Measurements from ENCODE around the gene RPL22. TPM values are rescaled to one million over a fixed set of nuclear protein-coding genes. Genes with fewer than 3 reads are reported as not detected.

The RPL22 gene
- total RNA-seq, 1 donor from 2014 or later: 318 TPM

DNA sequence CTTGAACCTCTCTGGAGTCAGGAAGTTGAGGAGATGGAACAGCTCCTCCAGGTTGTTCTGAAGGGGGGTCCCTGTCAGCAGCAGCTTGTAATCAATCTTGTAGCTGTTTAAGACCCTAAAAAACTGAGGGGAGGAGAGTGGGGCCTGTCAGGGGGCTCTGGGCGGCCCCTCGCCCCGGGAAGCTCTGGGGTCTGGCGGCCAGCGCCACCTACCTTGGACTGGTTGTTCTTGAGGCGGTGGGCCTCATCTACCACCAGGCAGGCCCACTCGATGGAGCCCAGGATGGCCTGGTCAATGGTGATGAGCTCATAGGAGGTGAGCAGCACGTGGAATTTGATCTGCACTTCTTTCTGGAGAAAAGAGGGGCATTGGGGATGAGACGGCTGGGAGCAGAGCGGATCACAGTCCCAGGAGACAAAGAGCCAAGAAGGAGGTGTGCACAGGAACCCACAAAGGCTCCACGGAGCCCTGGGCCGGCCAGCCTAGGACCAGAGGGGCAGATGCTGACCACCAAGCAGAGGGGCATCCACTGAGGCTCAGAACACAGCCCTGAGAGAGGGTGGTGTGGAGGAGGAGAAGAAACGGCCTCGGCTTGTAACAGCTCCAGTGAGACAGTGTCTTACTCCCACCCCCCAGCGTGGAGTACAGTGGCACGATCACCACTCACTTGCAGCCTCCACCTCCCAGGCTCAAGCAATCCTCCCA lies 62.7 kb downstream of the RPL22 start:
- intact Hi-C loops (cut with micrococcal nuclease): no loop called here

Other genes with a start within 250 kb of the RPL22 start
- 18.0 and 19.5 TPM in 2 replicates for gene NPHP4, start 207.2 kb downstream of the RPL22 start, total RNA-seq
- gene KCNAB2, start 153.7 kb downstream of the RPL22 start, total RNA-seq: 289 and 295 TPM in 2 replicates
- gene CHD5, start 19.3 kb downstream of the RPL22 start, total RNA-seq: 2.3 TPM in 2 replicates
- 108 and 109 TPM in 2 replicates for gene RNF207, start 6.5 kb upstream of the RPL22 start, total RNA-seq
- 53.7 and 55.0 TPM in 2 replicates for gene ICMT, start 36.4 kb upstream of the RPL22 start, total RNA-seq
- not detected in 2 replicates for gene HES3, start 44.6 kb upstream of the RPL22 start, total RNA-seq
- gene GPR153, start 61.5 kb upstream of the RPL22 start, total RNA-seq: 2.6 and 3.1 TPM in 2 replicates
- gene ACOT7, start 194.2 kb upstream of the RPL22 start, total RNA-seq: 72.3 and 76.9 TPM in 2 replicates
- 0.63 and 1.1 TPM in 2 replicates for gene HES2, start 220.3 kb upstream of the RPL22 start, total RNA-seq
- 1.1 TPM in 2 replicates for gene ESPN, start 225.2 kb upstream of the RPL22 start, total RNA-seq

Data from T-helper 1 cell treated with Interleukin-12 subunit alpha and Interleukin-12 subunit beta and Interleukin-4 antibody, amounts not matched to agents 30 ng/mL and 1 ng/mL, for 36 hours (primary cell).